COLO668 (cell line): ENCODE measurements around the gene CEP83.
"Not testable (repeated sequence)": the region's sequence is repeated elsewhere in the genome, so short reads cannot be mapped to it uniquely, and the experiment has no call there.

ENCODE experiments used
- DNase-seq: peaks from one replicate; lab custom pipeline; 2025; ENCODE audit not compliant: unreplicated experiment; lab: John Stamatoyannopoulos, UW

CEP83 gene, protein sequence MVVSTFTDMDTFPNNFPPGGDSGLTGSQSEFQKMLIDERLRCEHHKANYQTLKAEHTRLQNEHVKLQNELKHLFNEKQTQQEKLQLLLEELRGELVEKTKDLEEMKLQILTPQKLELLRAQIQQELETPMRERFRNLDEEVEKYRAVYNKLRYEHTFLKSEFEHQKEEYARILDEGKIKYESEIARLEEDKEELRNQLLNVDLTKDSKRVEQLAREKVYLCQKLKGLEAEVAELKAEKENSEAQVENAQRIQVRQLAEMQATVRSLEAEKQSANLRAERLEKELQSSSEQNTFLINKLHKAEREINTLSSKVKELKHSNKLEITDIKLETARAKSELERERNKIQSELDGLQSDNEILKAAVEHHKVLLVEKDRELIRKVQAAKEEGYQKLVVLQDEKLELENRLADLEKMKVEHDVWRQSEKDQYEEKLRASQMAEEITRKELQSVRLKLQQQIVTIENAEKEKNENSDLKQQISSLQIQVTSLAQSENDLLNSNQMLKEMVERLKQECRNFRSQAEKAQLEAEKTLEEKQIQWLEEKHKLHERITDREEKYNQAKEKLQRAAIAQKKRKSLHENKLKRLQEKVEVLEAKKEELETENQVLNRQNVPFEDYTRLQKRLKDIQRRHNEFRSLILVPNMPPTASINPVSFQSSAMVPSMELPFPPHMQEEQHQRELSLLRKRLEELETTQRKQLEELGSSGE

DNA sequence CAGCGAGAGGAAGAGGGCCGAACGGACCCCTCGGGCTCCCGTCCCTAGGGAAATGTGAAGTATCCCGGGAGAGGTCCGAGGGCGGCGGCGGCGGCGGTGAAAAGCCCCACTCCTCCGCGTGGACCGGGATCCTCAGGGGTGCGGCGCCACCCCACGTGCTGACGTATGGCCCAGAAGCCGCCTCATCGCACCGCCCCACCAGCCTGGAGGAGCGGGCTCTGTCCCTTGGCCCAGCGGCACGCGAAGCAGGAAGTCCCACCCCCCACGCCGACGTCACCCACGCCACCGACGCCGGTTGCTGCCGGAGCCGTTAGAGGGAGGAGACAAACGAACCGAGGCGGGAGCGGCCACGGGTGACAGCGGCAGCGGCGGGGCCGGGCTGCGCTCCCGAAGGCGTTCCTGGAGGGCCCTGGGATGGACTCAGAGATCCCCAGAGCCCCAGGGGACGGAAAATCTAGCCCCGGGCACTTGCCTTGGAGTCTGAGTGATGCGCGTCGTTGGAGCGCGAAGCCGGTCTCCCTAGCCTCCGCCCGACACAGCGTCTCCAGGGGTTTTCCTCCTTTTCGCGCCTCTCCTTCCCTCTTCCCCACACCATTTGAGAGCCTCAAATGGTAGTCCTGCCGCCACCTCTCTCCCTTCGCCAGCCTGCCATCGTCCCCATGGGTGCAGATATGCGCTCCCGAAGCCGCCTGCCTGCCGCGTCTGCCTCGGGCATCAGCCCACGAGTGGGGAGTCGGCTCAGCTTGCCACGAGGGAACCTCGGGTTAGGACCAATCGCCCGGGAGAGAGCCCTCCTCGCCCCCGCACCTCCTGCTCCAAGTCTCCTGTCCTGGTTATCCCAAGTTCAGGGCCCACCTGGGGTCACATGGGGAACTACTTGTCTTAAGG is at the start of gene CEP83:
CEP83 (minus strand) TSS at position 140 of the 888 bp plus-strand sequence. CDS start 47,377 bp downstream, outside the sequence.
- DNase-seq = peak; percentile 98

DNA sequence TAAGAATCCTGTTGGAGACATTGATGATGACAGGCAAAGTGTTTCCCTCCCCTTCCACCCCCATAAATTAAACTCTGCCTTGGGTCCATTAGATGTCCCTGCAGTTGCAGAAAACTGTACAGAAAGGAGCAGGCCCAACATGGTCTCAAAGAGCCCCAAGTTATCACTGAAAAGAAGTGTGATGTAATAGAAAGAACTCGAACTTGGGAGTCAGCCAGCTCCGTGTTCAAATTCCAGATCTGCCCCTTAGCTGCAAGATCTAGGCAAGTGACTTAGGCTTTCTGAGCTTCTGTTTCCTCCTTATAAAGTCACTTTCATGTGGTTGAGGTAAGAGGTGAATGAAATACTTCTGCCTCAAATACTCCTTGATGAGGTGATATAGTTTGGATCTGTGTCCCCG is 49.6 kb upstream of the CEP83 start:
- DNase-seq = no peak

DNA sequence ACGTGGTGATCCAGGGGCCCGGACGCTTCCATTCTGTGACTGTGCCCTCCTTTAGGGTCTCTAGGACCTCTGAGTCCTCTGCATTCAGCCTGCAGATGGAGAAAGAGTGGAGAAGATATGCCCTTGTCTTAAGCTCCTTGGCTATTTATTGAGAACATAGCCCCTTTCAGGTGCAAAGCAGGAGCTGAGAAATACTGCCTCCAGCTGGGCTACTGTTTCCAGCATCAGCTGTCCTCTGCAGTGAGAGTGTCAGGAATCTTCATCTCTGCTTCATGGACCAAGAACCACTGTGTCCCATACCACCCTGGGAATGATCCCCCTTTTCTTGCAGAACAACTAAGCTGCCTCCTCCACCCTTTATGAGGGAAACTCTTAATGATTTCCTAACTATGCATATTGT is 47.8 kb upstream of the CEP83 start:
- DNase-seq = no peak

DNA sequence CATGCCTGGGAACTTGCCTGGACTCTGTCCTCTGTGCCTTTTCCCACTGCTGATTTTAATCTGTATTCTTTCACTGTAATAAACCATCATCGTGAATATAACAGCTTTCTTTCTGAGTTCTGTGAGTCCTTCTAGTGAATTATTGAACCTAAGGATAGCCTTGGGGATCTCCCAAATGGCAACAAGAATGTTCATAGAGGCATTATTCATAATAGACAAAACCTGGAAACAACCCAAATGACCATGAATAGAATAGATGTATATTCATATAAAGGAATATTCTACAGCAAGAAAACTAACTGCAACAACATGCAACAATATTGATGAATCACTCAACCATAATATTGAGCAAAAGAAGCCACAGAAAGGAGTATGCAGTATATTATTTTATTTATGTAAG is 44.7 kb upstream of the CEP83 start:
- DNase-seq = no peak

DNA sequence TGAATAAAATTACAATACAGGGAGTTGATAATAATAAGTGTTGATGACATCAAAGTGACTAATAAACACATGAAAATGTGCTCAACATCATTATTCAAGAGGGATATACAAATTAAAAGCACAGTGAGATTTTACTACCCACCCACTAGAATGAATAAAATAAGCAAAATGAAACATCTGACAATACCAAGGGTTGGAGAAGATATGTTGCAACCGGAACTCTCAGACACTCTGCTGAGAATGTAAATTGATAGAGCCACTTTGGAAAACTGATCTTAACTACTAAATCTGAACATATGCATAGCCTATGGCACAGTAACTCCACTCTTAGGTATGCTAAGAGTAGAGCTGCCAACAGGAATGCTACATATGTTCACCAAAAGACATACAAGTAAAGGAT is 44.0 kb upstream of the CEP83 start:
- DNase-seq = no peak

DNA sequence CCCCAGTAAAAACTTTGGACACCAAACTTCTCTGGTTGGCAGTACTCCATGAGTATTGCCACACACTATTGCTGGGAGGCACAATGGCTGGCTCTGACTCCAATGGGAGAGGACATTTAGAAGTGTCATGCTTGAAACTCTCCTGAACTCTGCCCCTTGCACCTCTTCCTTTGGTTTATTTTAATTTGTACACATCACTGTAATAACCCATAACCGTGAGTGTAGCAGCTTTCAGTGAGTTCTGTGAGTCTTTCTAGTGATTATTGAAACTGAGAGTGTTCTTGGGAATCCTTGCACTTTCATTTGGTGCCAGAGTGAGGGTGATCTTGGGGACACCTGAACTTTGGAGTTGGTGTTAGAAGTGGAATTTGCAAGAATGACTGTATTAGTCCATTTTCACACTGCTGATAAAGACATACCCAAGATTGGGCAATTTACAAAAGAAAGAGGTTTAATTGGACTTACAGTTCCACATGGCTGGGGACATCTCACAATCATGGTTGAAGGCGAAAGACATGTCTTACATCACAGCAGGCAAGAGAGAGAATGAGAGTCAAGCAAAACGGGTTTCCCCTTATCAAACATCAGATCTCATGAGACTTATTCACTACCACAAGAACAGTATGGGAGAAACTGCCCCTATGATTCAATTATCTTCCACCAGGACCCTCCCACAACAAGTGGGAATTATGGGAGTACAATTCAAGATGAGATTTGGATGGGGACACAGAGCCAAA is 41.3 kb upstream of the CEP83 start:
- DNase-seq = no peak

DNA sequence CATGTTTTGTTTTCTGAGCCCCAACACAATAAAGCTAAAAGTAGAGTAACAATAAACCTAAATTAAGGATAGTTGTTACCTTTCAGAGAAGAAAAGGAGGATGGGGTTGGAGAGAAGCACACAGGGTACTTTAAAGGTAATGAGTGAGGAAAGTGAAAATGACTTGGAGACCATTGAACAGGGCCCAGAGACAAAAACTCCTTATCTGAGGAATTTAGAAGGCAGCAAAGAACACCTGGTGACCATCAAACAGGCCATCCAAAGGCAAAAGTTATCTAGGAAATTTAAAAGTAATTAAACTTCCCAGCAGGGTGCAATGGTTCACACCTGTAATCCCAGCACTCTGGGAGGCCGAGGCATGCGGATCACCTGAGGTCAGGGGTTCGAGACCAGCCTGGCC is 39.0 kb upstream of the CEP83 start:
- DNase-seq = no peak

DNA sequence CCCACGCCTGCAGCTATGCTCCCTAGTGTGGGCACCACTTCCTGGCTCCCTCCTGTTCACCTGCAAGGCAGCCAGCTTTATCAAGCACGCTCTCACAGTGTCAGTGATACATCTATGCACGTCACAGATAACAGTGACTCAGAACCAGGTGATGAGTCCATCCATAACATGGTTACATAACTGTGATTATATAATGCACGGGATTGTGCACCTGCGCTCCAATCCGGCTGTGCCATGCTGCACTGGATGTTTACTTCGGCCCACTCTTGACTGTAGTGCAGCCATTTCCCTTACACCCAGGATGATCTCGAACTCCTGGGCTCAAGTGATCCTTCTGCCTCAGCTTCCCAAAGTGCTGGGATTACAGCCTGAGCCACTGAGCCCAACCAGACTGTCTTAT is 38.4 kb upstream of the CEP83 start:
- DNase-seq = peak; percentile 43

DNA sequence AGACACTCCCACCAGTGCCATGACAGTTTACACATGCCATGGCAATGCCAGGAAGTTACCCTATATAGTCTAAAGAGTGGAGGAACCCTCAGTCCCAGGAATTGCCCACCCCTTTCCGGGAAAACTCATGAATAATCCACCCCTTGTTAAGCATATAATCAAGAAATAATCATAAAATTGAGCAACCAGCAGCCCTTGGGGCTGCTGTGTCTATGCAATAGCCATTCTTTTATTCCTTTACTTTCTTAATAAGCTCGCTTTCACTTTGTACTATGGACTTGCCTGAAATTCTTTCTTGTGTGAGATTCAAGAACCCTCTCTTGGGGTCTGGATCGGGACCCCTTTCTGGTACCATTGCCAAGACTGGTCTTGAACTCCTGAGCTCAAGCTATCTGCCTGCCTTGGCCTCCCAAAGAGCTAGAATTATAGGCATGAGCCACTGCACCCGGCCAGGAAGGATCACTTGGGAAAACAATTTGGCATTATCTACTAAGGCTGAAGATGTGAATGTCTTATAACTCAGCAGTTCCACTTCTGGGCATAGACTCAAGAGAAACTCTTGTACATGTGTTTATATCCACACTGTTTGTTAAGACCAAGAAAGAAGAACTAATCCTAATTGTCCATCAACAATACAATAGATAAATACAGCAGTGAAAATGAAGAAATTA is 35.9 kb upstream of the CEP83 start:
- DNase-seq = no peak

DNA sequence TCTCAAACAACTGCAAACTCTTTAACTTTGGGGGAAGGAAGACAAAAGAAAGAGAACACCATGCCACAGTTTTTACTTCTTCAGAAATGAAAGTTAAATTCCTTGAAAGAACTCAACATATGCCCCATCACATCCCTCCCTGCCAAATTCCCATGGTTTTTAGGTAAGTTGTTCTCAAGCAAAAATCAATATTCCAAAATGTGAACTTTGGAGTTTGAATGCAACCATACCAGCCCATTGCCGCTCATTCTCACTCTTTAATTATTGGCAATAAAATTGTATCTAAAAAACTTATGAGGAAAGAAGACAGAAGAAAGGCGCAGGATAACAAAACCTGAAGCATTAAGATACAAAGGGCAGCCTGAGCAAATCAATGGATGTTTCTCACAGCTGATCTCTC is 31.8 kb upstream of the CEP83 start:
- DNase-seq = no peak

DNA sequence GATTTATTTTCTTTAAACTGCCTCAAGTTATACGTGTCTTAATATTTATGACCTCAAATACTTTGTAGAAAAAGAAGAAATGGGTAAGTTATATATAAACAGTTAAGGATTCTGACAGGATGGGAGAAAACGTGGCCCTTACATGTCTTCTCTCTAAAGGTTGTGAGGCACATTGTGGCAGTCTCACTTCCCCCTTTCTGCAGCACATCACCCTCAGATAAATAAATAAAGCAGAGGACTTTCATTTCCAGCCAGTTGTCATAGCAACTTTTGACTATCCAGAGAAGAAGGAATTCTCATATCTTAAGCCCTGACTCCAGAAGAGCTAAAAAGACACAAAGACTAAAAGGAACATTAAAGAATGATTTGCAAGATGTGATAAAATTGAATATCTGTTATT is 28.8 kb upstream of the CEP83 start:
- no peak for DNase-seq

DNA sequence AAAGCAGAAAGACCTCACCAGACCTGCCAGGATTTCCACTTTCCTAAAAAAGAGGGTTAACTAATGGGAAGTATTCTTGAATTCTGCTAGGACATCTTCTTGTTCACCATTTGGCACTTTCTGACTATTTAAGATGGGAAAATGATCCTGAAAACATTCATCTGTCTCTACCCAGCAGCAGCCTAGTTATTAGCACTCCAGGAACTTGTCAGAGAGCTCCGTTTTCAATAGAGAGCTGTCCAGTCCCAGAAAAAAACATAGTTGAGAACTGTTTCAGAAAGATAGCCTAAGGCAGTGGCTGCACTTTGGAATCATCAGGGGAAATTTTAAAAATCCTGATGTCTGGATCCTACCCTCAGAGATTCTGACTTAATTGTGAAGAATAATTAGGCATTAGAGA is 22.1 kb upstream of the CEP83 start:
- DNase-seq = no peak

DNA sequence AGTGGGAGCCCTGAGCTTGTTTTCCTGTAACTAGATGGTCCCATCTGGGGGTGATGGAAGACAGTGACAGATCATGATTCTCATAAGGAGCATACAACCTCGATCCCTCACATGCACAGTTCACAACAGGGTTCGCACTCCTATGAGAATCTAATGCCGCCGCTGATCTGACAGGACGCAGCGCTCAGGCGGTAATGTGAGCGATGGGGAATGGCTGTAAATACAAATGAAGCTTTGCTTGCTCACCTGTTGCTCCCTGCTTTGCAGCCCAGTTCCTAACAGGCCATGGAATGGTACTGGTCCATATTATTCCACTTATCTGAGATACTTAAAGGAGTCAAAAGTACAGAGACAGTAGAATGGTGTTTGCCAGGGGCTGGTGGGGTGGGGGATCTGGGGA is 9.9 kb upstream of the CEP83 start:
- DNase-seq = no peak

DNA sequence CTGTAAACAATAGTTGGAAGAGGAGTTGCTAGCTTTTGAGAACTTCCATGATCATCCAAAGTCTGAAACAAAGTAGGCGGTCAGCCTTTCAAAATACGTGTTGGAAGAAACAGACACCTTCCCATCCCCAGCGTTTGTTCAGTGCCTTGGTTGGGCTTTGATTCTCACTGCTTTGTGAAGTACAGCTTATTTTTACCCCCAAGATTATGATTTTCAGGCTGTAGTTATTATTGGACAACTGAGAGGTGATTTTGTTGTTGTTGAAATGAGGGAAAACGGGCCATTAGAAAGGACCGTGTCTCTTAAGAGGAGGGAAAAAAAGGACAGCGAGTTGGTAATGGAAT is 921 bp upstream of the CEP83 start:
- no peak for DNase-seq

DNA sequence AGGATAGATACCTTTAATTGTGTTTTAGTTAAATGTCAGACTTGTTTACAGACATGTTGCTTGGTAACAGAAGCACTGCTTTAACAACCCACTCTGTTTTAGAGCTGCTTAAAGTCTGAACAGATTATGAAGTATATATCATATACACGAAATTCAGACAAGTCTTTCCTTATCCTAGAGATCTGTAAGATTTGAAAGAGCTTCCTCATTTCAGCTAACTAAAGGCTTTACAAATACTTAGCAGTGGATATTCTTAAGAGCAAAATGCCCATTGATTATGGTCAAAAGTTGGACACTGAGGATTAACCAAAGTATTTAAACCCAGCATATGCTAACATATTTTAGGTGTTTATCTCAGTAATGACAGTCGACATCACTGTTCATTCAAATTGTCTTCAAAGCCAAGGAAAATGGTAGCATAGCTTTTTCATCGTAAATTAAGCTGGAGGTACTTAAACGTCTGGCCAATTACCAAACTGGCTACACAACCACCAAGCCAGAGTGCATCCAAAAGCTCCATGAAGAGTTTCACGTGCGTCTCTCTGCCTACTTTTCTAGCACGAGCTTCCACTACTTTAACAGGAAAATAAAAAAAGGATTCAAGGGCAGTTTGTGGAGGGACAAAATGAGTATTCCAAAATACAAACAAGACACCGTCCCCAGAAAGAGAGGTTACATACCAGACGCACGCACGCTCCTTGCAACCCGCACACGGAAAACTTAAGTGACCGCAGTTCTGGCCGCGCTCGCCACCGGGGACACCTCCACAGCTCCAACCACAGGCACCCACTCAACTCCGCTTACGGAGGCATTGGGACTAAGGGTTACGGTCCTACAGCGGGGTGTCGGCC is 565 bp downstream of the CEP83 start:
- DNase-seq = peak; percentile 78

DNA sequence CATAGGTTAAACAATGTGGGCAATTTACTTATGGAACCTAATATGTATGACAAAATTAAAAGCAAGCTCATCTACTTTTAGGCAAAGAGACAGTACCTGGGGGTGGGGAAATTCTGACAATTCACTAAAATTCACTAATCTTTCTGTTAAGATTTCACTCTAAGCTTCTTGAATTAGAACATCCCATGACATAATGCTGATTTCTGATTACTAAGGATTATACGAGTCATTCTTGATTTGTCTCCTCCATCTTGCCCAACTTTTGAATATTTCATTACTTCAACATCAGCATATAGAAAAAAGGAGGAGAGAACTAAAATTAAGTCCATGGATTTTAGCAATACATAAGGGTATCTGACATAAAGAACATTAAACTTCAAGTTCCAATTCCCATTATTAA is 2.4 kb downstream of the CEP83 start:
- DNase-seq = no peak

DNA sequence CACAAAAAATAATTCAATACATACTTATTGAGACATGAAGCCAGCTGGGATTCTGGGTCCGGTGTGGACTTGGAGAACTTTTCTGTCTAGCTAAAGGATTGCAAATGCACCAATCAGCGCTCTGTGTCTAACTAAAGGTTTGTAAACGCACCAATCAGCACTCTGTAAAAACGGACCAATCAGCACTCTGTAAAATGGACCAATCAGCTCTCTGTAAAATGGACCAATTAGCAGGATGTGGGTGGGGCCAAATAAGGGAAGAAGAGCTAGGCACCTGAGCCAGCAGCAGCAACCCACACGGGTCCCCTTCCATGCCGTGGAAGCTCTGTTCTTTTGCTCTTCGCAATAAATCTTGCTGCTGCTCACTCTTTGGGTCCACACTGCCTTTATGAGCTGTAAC is 5.3 kb downstream of the CEP83 start:
- not testable (repeated sequence) for DNase-seq

DNA sequence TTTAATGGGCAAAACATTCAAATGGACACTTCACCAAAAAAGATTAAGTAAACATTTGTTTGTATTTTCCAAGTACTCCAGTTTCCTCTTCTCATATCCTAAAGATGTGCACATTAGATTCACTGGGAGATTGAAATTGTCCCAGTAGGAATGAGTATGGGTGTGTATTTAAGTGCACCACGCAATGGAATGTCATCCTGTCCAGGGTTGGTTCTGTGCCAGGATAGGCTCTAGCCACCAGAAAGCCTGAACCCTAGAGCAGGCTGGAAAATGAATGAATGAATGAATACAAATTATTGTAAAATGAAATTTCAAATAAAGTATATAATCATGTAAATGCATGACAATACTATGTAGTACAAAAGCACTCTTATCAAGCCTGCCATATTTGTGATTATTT is 14.0 kb downstream of the CEP83 start:
- DNase-seq = no peak

DNA sequence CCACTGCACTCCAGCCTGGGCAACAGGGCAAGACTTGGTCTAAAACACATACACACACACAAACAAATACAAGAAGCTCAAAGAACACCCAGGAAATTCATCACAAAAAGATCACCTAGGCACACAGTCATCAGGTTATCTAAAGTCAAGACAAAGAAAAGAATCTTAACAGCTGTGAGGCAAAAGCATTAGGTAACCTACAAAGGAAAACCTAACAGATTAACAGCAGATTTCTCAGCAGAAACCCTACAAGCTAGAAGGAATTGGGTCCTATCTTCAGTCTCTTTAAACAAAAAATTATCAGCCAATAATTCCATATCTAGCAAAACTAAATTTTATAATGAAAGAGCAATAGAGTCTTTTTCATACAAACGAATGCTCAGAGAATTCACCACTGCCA is 22.4 kb downstream of the CEP83 start:
- DNase-seq = no peak

DNA sequence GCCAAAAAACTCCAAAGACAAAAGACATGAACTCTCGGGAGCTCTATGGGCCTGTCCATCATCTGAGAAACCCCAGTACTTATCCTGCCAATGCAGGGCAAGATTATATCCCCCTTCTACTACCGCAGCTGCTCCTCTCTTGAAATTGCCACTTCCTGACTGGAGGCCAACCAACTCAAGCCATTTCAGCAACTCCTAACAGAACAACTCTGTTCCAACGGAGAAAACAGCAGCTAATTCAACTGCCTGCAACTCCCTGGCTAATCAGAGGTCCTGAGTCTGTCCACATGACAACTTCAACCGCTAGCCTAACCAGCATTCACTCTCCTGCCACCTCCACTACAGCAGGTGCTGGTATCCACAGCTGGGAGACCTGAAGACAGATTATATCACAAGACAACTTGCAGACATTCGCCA is 24.1 kb downstream of the CEP83 start:
- DNase-seq = no peak
